Transverse colon (tissue), 3 donors: ENCODE results near the gene SLC6A7.

ENCODE experiments used
- POLR2A ChIP-seq: fragments of 450-650 bp; IDR thresholded peaks from one replicate; pipeline ENCODE4 v1.6.1; 2016; ENCODE audit warnings: antibody characterized with exemption, mild to moderate bottlenecking, moderate library complexity
- POLR2AphosphoS5 ChIP-seq, 3 donors: sonication (generic); formaldehyde crosslinking; IDR thresholded peaks; one replicate each; pipeline ENCODE4 v1.6.1; 2016; ENCODE audit warnings: antibody characterized with exemption in 3 of 3

- TF ChIP-seq POLR2A (no peak), POLR2AphosphoS5 (IDR thresholded peaks at IDR 0.05) (no peak)
Observed at GRCh38 chr5:150208187-150209098, 18.6 kb downstream of the SLC6A7 start.
